ENCODE measurements around the gene CCDC85B. TPM values are rescaled to one million over a fixed set of nuclear protein-coding genes. Genes with fewer than 3 reads are reported as not detected.

CCDC85B gene
- total and polyA plus RNA-seq, 5 donors: 50.8 to 80.3 (median 58.4) TPM

DNA sequence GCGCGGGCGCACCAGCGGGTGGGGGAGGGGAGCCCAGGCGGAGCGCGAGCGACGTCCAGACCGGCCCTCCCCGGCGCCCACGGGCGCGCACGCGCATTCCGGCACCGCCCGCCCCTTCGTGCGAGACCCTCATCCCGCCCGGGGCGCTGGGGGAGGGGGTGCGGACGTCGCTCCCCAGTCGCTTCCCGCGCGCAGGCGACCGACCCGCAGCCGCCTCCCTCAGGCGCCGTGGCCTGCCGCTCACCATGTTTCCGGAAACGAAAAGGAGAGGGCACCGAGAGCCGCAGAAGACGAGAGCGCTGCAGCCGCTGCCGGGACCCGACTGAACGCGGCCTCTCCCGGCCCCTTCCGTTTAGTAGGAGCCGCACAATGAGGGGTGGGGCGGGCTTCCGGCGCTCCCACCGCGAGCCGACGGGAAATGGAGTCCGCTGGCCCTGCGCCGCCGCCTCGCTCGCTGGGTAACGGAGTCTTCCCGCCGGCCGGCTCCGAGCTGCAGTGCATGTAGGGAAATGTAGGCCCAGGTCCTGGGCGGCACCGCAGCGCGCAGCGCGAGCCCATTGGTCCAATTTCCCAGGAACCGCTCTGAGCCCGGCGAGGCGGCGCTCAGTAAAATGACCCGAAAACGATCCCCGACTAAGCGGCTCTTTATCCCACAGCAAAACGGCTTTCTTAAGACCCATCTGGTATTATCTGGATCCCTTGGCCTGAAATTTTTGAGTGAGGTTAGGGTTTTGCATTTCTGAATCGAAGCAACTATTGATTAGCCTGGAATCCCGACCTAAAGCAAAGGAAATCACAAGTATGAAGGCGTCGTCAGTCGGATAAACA, 32.4 kb upstream of the CCDC85B start, which contains the start of gene CFL1:
CFL1 (minus strand) TSS at position 328 of the 828 bp plus-strand sequence; CDS start at position 247, 81 bp downstream.
- Histone ChIP-seq H3K27me3 (ENCODE audit: control insufficient read depth, insufficient read depth) (no peaks in the 10 kb centered on the region), H3K4me1 (ENCODE audit: control insufficient read depth, insufficient read depth, low read length) (peaks cover 5% of the 10 kb centered on the region), H3K27ac (ENCODE audit: low read length) (peak within 1 kb of the TSS; percentile 99), H3K9me3 (ENCODE audit: control insufficient read depth, low read length) (no peaks in the 10 kb centered on the region), H3K4me3 (ENCODE audit: low read length) (peak within 1 kb of the TSS; percentile 94)
- under 1% methylated on average over 92 of the region's 92 CpGs for WGBS
- DNase-seq (peak; percentile 99 to 100 (median 100)), ATAC-seq (peak; percentile 77 to 82)
- intact Hi-C loops (cut with DNase I): no loop called here

GRCh38 chr11:65858681-65859087, 31.8 kb upstream of the CCDC85B start:
- DNase-seq: no peak
- H3K4me1 ChIP-seq (ENCODE audit: control insufficient read depth, insufficient read depth, low read length): peaks cover 5% of the 10 kb centered on the region
- peak overlapping the region; percentile 99 for H3K27ac ChIP-seq (ENCODE audit: low read length)
- H3K4me3 ChIP-seq (ENCODE audit: low read length): peak overlapping the region; percentile 61
- no peaks in the 10 kb centered on the region for H3K9me3 ChIP-seq (ENCODE audit: control insufficient read depth, low read length)
- intact Hi-C loops (cut with DNase I): no loop called here
- no peaks in the 10 kb centered on the region for H3K27me3 ChIP-seq (ENCODE audit: control insufficient read depth, insufficient read depth)
- ATAC-seq: no peak
- under 1% methylated on average over 10 of the region's 10 CpGs for WGBS

DNA sequence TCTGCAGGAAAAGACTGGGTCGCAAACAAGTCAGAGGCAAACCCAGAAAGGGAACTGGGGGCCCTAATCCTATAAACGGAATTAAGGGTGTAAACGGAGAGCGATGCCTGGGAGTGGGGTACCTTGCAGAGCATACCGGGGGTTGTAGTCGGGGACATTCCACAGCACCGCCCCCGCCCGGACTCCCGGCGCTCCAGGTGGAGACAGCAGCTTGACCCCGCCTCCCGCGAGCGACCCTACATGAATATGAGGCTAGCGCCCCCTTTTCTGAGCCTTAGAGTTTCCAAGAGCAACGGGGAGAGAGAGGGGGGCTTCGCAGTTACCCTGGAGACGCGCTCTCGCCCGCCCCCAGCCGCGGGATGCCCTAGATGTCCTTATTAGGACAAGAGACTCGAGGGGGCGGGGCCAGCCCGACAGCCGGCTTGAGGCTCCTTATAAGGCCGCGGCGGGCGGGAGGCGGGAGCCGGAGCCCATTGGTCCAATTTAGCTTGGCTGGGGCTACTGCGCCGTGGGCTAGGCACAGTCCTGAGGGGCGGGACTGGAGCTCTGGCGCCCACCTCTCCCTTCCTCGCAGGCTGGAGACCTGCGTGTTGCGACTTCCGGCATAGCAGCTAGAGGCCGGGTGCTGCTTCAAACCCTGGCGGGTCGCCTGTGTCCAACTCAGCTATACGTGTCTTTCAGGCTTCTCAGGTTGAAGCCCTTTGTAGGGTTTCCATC, 31.2 kb upstream of the CCDC85B start:
- peak; percentile 84 for ATAC-seq
- H3K27me3 ChIP-seq (ENCODE audit: control insufficient read depth, insufficient read depth): no peaks in the 10 kb centered on the region
- peak overlapping the region; percentile 61 for H3K4me3 ChIP-seq (ENCODE audit: low read length)
- intact Hi-C loops (cut with DNase I): no loop called here
- peak overlapping the region; percentile 99 for H3K27ac ChIP-seq (ENCODE audit: low read length)
- under 1% methylated on average over 46 of the region's 46 CpGs for WGBS
- H3K9me3 ChIP-seq (ENCODE audit: control insufficient read depth, low read length): no peaks in the 10 kb centered on the region
- peak; percentile 100 for DNase-seq
- H3K4me1 ChIP-seq (ENCODE audit: control insufficient read depth, insufficient read depth, low read length): peaks cover 5% of the 10 kb centered on the region

DNA sequence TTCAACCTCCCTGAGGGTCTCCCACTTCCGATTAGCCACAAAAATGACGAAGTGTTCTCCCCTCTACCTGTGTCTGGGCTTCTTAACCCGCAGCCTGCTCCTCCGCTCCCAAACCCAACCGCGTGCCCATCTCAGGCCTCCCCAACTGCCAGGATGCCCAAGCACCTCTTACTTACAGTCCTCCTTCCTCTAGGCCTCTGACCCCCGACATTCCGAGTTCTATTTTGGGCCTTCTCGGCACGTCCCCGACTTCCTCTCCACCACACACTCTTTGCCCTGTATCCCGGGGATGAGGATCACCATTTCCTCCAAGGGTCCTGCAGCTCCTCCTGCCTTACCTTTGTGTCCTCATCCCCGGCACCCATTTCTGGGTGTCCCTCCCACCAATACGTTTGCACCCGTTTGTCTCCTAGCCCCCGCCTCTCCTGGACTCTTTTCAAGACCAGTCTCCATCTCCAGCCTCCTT, 30.6 kb upstream of the CCDC85B start:
- ATAC-seq: no peak
- no peak for DNase-seq
- H3K4me1 ChIP-seq (ENCODE audit: control insufficient read depth, insufficient read depth, low read length): peaks cover 5% of the 10 kb centered on the region
- peak overlapping the region; percentile 99 for H3K27ac ChIP-seq (ENCODE audit: low read length)
- no peaks in the 10 kb centered on the region for H3K9me3 ChIP-seq (ENCODE audit: control insufficient read depth, low read length)
- WGBS: 1% methylated on average over 16 of the region's 16 CpGs
- intact Hi-C loops (cut with DNase I): no loop called here
- peak overlapping the region; percentile 61 for H3K4me3 ChIP-seq (ENCODE audit: low read length)
- no peaks in the 10 kb centered on the region for H3K27me3 ChIP-seq (ENCODE audit: control insufficient read depth, insufficient read depth)

DNA sequence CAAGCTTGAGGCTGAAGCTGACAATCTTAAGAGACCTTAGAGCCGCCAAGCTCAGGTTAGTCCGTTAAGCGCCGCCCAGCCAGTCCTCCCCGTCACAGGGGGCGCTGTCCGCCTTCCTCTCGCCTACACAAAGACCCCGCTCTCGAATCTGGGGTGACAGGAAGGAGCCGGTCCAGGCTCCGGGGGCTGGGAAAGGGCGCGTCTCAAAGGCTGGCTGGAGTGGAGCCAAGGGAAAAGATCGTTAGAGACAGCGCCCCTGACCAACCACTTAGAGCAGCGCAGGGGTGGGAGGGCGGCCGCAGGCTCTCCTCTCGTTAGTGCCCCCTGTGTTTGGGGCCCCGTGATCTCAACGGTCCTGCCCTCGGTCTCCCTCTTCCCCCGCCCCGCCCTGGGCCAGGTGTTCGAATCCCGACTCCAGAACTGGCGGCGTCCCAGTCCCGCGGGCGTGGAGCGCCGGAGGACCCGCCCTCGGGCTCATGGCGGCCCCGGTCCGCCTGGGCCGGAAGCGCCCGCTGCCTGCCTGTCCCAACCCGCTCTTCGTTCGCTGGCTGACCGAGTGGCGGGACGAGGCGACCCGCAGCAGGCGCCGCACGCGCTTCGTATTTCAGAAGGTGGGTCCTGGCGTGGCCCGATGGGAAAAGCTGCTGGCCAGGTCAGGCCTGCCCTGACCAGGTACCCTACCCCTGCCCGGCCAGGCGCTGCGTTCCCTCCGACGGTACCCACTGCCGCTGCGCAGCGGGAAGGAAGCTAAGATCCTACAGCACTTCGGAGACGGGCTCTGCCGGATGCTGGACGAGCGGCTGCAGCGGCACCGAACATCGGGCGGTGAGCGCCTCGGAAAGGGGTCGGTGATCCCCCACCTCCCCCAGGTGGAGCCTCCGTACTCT, 30.0 kb upstream of the CCDC85B start, which contains the start of gene MUS81:
MUS81 (plus strand) TSS at position 156 of the 887 bp plus-strand sequence; CDS start at position 477, 321 bp downstream.
- under 1% methylated on average over 78 of the region's 78 CpGs for WGBS
- intact Hi-C loops (cut with DNase I): no loop called here
- ATAC-seq: peak; percentile 67 to 73
- peak; percentile 98 to 99 (median 99) for DNase-seq
- H3K4me1 ChIP-seq (ENCODE audit: control insufficient read depth, insufficient read depth, low read length): peaks cover 5% of the 10 kb centered on the region
- H3K4me3 ChIP-seq (ENCODE audit: low read length): peak within 1 kb of the TSS; percentile 61
- H3K9me3 ChIP-seq (ENCODE audit: control insufficient read depth, low read length): no peaks in the 10 kb centered on the region
- peak within 1 kb of the TSS; percentile 99 for H3K27ac ChIP-seq (ENCODE audit: low read length)
- no peaks in the 10 kb centered on the region for H3K27me3 ChIP-seq (ENCODE audit: control insufficient read depth, insufficient read depth)

- Histone ChIP-seq H3K4me1 (ENCODE audit: control insufficient read depth, insufficient read depth, low read length) (peaks cover 5% of the 10 kb centered on the region), H3K4me3 (ENCODE audit: low read length) (peak overlapping the region; percentile 61), H3K27ac (ENCODE audit: low read length) (peak overlapping the region; percentile 99), H3K27me3 (ENCODE audit: control insufficient read depth, insufficient read depth) (no peaks in the 10 kb centered on the region), H3K9me3 (ENCODE audit: control insufficient read depth, low read length) (no peaks in the 10 kb centered on the region)
- DNase-seq (peak in 2 of 3 donors; percentile 22 to 67), ATAC-seq (no peak)
- 8% methylated on average over 14 of the region's 14 CpGs for WGBS
- intact Hi-C loops (cut with DNase I): no loop called here
Measured at GRCh38 chr11:65861165-65861505, 29.3 kb upstream of the CCDC85B start.

GRCh38 chr11:65861533-65862183, 28.8 kb upstream of the CCDC85B start:
- peak; percentile 21 to 66 (median 41) for DNase-seq
- Histone ChIP-seq H3K27me3 (ENCODE audit: control insufficient read depth, insufficient read depth) (no peaks in the 10 kb centered on the region), H3K27ac (ENCODE audit: low read length) (no peak overlapping the region), H3K4me3 (ENCODE audit: low read length) (peak overlapping the region; percentile 61), H3K9me3 (ENCODE audit: control insufficient read depth, low read length) (no peaks in the 10 kb centered on the region), H3K4me1 (ENCODE audit: control insufficient read depth, insufficient read depth, low read length) (peaks cover 5% of the 10 kb centered on the region)
- no peak for ATAC-seq
- intact Hi-C loops (cut with DNase I): no loop called here
- WGBS: 85% methylated on average over 13 of the region's 13 CpGs

GRCh38 chr11:65862191-65862735, 28.2 kb upstream of the CCDC85B start:
- H3K27ac ChIP-seq (ENCODE audit: low read length): no peak overlapping the region
- ATAC-seq (no peak), DNase-seq (peak; percentile 13 to 62 (median 54))
- no peak overlapping the region for H3K4me3 ChIP-seq (ENCODE audit: low read length)
- intact Hi-C loops (cut with DNase I): no loop called here
- WGBS: 72% methylated on average over 5 of the region's 5 CpGs
- peaks cover 5% of the 10 kb centered on the region for H3K4me1 ChIP-seq (ENCODE audit: control insufficient read depth, insufficient read depth, low read length)
- no peaks in the 10 kb centered on the region for H3K9me3 ChIP-seq (ENCODE audit: control insufficient read depth, low read length)
- H3K27me3 ChIP-seq (ENCODE audit: control insufficient read depth, insufficient read depth): no peaks in the 10 kb centered on the region

DNA sequence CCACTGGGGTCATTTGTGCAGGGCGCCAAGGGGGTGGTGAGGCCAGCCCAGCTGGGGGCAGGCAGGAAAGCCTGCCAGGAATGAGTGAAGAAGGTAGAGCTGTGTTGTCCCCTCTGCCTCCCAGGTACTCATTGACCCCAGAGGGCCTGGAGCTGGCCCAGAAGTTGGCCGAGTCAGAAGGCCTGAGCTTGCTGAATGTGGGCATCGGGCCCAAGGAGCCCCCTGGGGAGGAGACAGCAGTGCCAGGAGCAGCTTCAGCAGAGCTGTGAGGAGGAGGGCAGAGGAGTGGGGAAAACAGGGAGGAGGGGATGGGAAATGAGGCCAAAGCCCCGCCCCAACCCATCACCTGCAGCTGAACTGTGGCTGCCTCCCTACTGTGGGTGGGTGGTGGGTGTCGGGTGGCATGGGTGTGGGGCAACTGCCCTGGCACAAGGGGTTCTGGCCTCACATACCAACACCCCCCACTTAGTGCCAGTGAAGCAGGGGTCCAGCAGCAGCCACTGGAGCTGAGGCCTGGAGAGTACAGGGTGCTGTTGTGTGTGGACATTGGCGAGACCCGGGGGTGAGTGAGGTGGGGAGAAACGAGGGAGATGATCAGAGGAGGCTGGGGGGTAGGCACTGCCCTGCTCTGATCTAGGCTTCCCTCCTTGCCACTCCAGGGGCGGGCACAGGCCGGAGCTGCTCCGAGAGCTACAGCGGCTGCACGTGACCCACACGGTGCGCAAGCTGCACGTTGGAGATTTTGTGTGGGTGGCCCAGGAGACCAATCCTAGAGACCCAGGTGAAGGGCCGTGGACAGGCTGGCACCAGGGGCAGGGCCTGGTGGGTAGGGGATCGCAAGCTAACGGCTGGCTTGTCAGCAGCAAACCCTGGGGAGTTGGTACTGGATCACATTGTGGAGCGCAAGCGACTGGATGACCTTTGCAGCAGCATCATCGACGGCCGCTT, 27.3 kb upstream of the CCDC85B start:
- no peak for ATAC-seq
- peak; percentile 28 to 74 (median 55) for DNase-seq
- no peaks in the 10 kb centered on the region for H3K9me3 ChIP-seq (ENCODE audit: control insufficient read depth, low read length)
- H3K27ac ChIP-seq (ENCODE audit: low read length): no peak overlapping the region
- H3K27me3 ChIP-seq (ENCODE audit: control insufficient read depth, insufficient read depth): no peaks in the 10 kb centered on the region
- H3K4me1 ChIP-seq (ENCODE audit: control insufficient read depth, insufficient read depth, low read length): peaks cover 5% of the 10 kb centered on the region
- WGBS: 85% methylated on average over 24 of the region's 24 CpGs
- no peak overlapping the region for H3K4me3 ChIP-seq (ENCODE audit: low read length)
- intact Hi-C loops (cut with DNase I): no loop called here

All from right cardiac atrium (tissue), 5 donors.